HEK293 (cell line): ENCODE data around the gene XAGE3.
"Not testable (repeated sequence)": the region's sequence is repeated elsewhere in the genome, so short reads cannot be mapped to it uniquely, and the experiment has no call there.

Experiments used
- CTCF ChIA-PET: fragments of 350-600 bp; formaldehyde crosslinking; extraction: SDS; loops from one replicate; lab custom pipeline; 2021; ENCODE audit warnings: antibody characterized with exemption; lab: Yijun Ruan, JAX
- POLR2A ChIA-PET: fragments of 300-600 bp; formaldehyde crosslinking; extraction: SDS; loops from one replicate; lab custom pipeline; 2020; ENCODE audit warnings: antibody characterized with exemption, inconsistent platforms; lab: Yijun Ruan, JAX
- H3K27ac ChIP-seq: fragments of 200-500 bp; sonication (Bioruptor generic); 2 replicates; pipeline ENCODE4 v1.5.1; 2014; ENCODE audit warnings: low read depth, low read length, control low read depth, inconsistent platforms; ENCODE audit errors: extremely low read depth
- H3K36me3 ChIP-seq, 2 experiments: fragments of 200-500 bp in 1 of 2; sonication (Bioruptor generic) in 1 of 2; 1 replicate in 1 of 2; 2 replicates in 1 of 2; pipeline ENCODE4 v1.5.1; 2014 to 2017; ENCODE audit warnings: inconsistent platforms in 2 of 2, low read length in 2 of 2; ENCODE audit not compliant: control insufficient read depth in 2 of 2, insufficient read depth in 1 of 2
- H3K4me1 ChIP-seq: fragments of 200-500 bp; sonication (Bioruptor generic); 2 replicates; pipeline ENCODE4 v1.5.1; 2014; ENCODE audit warnings: mild to moderate bottlenecking, low read length, inconsistent platforms; ENCODE audit not compliant: control insufficient read depth, insufficient read depth
- H3K4me3 ChIP-seq: 2 replicates; pipeline ENCODE4 v1.5.1; 2011; ENCODE audit warnings: low read depth, mild to moderate bottlenecking, control low read depth, low read length, moderate library complexity
- H3K9me3 ChIP-seq: fragments of 200-500 bp; sonication (Bioruptor generic); 2 replicates; pipeline ENCODE4 v1.5.1; 2014; ENCODE audit warnings: low read depth, low read length, inconsistent platforms; ENCODE audit not compliant: control insufficient read depth, insufficient read depth
- KLF10 ChIP-seq: fragments of 450-650 bp; IDR thresholded peaks from 2 replicates; pipeline ENCODE4 v1.5.1; 2018; ENCODE audit warnings: missing biosample characterization, mild to moderate bottlenecking, missing genetic modification characterization
- KLF9 ChIP-seq: fragments of 450-650 bp; formaldehyde crosslinking; IDR thresholded peaks from 2 replicates; pipeline ENCODE4 v1.5.1; 2016; ENCODE audit warnings: missing biosample characterization, missing genetic modification characterization, low read depth
- SALL2 ChIP-seq: fragments of 450-650 bp; formaldehyde crosslinking; IDR thresholded peaks from 2 replicates; pipeline ENCODE4 v1.5.0; 2017; ENCODE audit warnings: missing biosample characterization, mild to moderate bottlenecking, missing genetic modification characterization, borderline replicate concordance
- ZNF138 ChIP-seq: fragments of 450-650 bp; formaldehyde crosslinking; IDR thresholded peaks from 2 replicates; pipeline ENCODE4 v1.5.1; 2016; ENCODE audit warnings: missing biosample characterization, missing genetic modification characterization, borderline replicate concordance

Gene XAGE3

GRCh38 chrX:52867610-52868348 lies at the start of gene XAGE3:
Gene XAGE3, minus strand, starts transcription at chrX:52868083. Its CDS starts 950 bp downstream, at chrX:52867133.
- H3K4me3 ChIP-seq: no peak within 1 kb of the TSS
- no peaks in the 10 kb centered on the region for H3K9me3 ChIP-seq
- TF ChIP-seq KLF9 (tag by site-specific recombination): no peak
- TF ChIP-seq ZNF138: no peak
- no peak for TF ChIP-seq KLF10 (tag by site-specific recombination)
- TF ChIP-seq SALL2 (tag by site-specific recombination): no peak
- TF ChIP-seq, all 188 proteins: peak for 0
- H3K27ac ChIP-seq: no peak within 1 kb of the TSS
- H3K4me1 ChIP-seq: no peaks in the 10 kb centered on the region
- POLR2A ChIA-PET: no interaction called here
- no peaks in the 10 kb centered on the region for H3K36me3 ChIP-seq
- CTCF ChIA-PET: no interaction called here

GRCh38 chrX:52914704-52915103 lies 46.8 kb upstream of the XAGE3 start:
- H3K4me1 ChIP-seq, H3K4me3 ChIP-seq, H3K36me3 ChIP-seq, H3K9me3 ChIP-seq, CTCF ChIA-PET, H3K27ac ChIP-seq, POLR2A ChIA-PET: not testable (repeated sequence)

GRCh38 chrX:52913681-52914080 lies 45.8 kb upstream of the XAGE3 start:
- H3K36me3 ChIP-seq, CTCF ChIA-PET, POLR2A ChIA-PET, H3K27ac ChIP-seq, H3K9me3 ChIP-seq, H3K4me1 ChIP-seq, H3K4me3 ChIP-seq: not testable (repeated sequence)

GRCh38 chrX:52909313-52909969 lies 41.6 kb upstream of the XAGE3 start:
- H3K4me1 ChIP-seq, H3K9me3 ChIP-seq, H3K27ac ChIP-seq, POLR2A ChIA-PET, H3K4me3 ChIP-seq, H3K36me3 ChIP-seq, CTCF ChIA-PET: not testable (repeated sequence)

- H3K4me1 ChIP-seq, H3K27ac ChIP-seq, H3K36me3 ChIP-seq, CTCF ChIA-PET, H3K4me3 ChIP-seq, H3K9me3 ChIP-seq, POLR2A ChIA-PET: not testable (repeated sequence)
These were observed 40.0 kb upstream of the XAGE3 start for GRCh38 chrX:52907900-52908299.

GRCh38 chrX:52907137-52907536 lies 39.3 kb upstream of the XAGE3 start:
- POLR2A ChIA-PET, H3K36me3 ChIP-seq, H3K27ac ChIP-seq, H3K9me3 ChIP-seq, H3K4me1 ChIP-seq, CTCF ChIA-PET, H3K4me3 ChIP-seq: not testable (repeated sequence)

GRCh38 chrX:52906072-52906471 lies 38.2 kb upstream of the XAGE3 start:
- H3K36me3 ChIP-seq, POLR2A ChIA-PET, H3K4me1 ChIP-seq, H3K4me3 ChIP-seq, H3K9me3 ChIP-seq, CTCF ChIA-PET, H3K27ac ChIP-seq: not testable (repeated sequence)

GRCh38 chrX:52905531-52905930 lies 37.6 kb upstream of the XAGE3 start:
- POLR2A ChIA-PET, H3K9me3 ChIP-seq, CTCF ChIA-PET, H3K27ac ChIP-seq, H3K4me3 ChIP-seq, H3K36me3 ChIP-seq, H3K4me1 ChIP-seq: not testable (repeated sequence)

GRCh38 chrX:52896855-52897709 lies 29.2 kb upstream of the XAGE3 start, which contains the start of gene FAM156B:
Gene FAM156B, plus strand, starts transcription at chrX:52897330. Its CDS starts 9,896 bp downstream, at chrX:52907226.
- H3K27ac ChIP-seq, POLR2A ChIA-PET, H3K9me3 ChIP-seq, H3K4me3 ChIP-seq, CTCF ChIA-PET, H3K4me1 ChIP-seq, H3K36me3 ChIP-seq: not testable (repeated sequence)

- POLR2A ChIA-PET, H3K27ac ChIP-seq, H3K36me3 ChIP-seq, H3K4me1 ChIP-seq, H3K4me3 ChIP-seq, H3K9me3 ChIP-seq, CTCF ChIA-PET: not testable (repeated sequence)
These were observed 28.6 kb upstream of the XAGE3 start for GRCh38 chrX:52896438-52896837.
